HepG2 (cell line): ENCODE results near the gene MTFP1. TPM values are rescaled to one million over a fixed set of nuclear protein-coding genes. Genes with fewer than 3 reads are reported as not detected.
"Not testable (repeated sequence)": the region's sequence is repeated elsewhere in the genome, so short reads cannot be mapped to it uniquely, and the experiment has no call there.

Experiments used
- ATAC-seq: fragments of 200-7000 bp; cut with Tn5 transposase; 3 replicates; pipeline ENCODE4 v1.9.1; 2020; ENCODE audit warnings: mild to moderate bottlenecking, moderate library complexity
- BruUV-seq: library from RNA; stranded (reverse); fragments of 400-500 nt; replicated peaks from 2 replicates; lab custom pipeline; 2021; lab: Mats Ljungman, UMichigan
- CTCF ChIA-PET: fragments of 300-600 bp; formaldehyde crosslinking; extraction: SDS; loops from one replicate; lab custom pipeline; 2021; ENCODE audit warnings: low total read pairs, inconsistent platforms, low intra/inter-chr PET ratio; lab: Yijun Ruan, JAX
- POLR2A ChIA-PET: fragments of 350-600 bp; sonication (Branson Sonifier 250); formaldehyde crosslinking; loops from one replicate; lab custom pipeline; 2020; ENCODE audit warnings: antibody characterized with exemption, inconsistent platforms; lab: Yijun Ruan, JAX
- DNase-seq: peaks from one replicate; pipeline ENCODE4 v3.0.0-alpha.2; 2015; ENCODE audit warnings: low spot score
- FAIRE-seq: peaks from 3 replicates; lab custom pipeline; 2011; peaks lifted over from hg19 to GRCh38; lab: Jason Lieb, UNC
- H2AFZ ChIP-seq: one replicate; pipeline ENCODE4 v1.6.1; 2011; ENCODE audit warnings: low read length, inconsistent platforms
- H3K27ac ChIP-seq: fragments of 300-600 bp; 3 replicates; pipeline ENCODE4 v1.8.0; 2011; ENCODE audit warnings: mixed run types, mild to moderate bottlenecking, mixed read lengths, low read length, inconsistent platforms; ENCODE audit not compliant: insufficient read depth; ENCODE audit errors: extremely low read length
- H3K27me3 ChIP-seq, 2 experiments: fragments of 200-600 bp in 1 of 2; 2 replicates in 1 of 2; 3 replicates in 1 of 2; pipeline versions ENCODE4 v1.6.0 to v1.8.0; 2011; ENCODE audit warnings: low read length in 2 of 2, mild to moderate bottlenecking in 2 of 2, moderate library complexity in 2 of 2, inconsistent platforms in 1 of 2; ENCODE audit not compliant: insufficient read depth in 2 of 2, control insufficient read depth in 1 of 2
- H3K36me3 ChIP-seq, 2 experiments: fragments of 200-600 bp in 1 of 2; replicated peaks in 1 of 2; 2 replicates in 1 of 2; 3 replicates in 1 of 2; pipeline versions ENCODE4 v1.5.1 to v1.8.0; 2011; ENCODE audit warnings: low read length in 2 of 2, inconsistent platforms in 1 of 2; ENCODE audit not compliant: insufficient read depth in 2 of 2, control insufficient read depth in 1 of 2
- H3K4me1 ChIP-seq: 2 replicates; pipeline ENCODE4 v1.5.1; 2012; ENCODE audit warnings: low read length, inconsistent platforms; ENCODE audit not compliant: insufficient read depth
- H3K4me2 ChIP-seq: 2 replicates; pipeline ENCODE4 v1.6.0; 2011; ENCODE audit warnings: low read depth, low read length, inconsistent platforms
- H3K4me3 ChIP-seq, 3 experiments: fragments of 200-600 bp in 1 of 3; sonication (generic), shearing (Covaris generic) in 1 of 3; replicated peaks in 1 of 3; 2 replicates each; pipeline ENCODE4 v1.5.1; 2011 to 2016; ENCODE audit warnings: low read length in 3 of 3, inconsistent platforms in 2 of 3, low read depth in 2 of 3, mild to moderate bottlenecking in 2 of 3, control low read depth in 1 of 3, mixed read lengths in 1 of 3; ENCODE audit not compliant: insufficient read depth in 1 of 3
- H3K79me2 ChIP-seq: one replicate; pipeline ENCODE4 v1.6.1; 2011; ENCODE audit warnings: low read length, inconsistent platforms; ENCODE audit not compliant: insufficient read depth
- H3K9ac ChIP-seq: 2 replicates; pipeline ENCODE4 v1.6.0; 2011; ENCODE audit warnings: mild to moderate bottlenecking, low read depth, low read length, inconsistent platforms; ENCODE audit not compliant: insufficient read depth
- H3K9me3 ChIP-seq: 2 replicates; pipeline ENCODE4 v1.5.1; 2012; ENCODE audit warnings: mild to moderate bottlenecking, low read length
- H4K20me1 ChIP-seq: 2 replicates; pipeline ENCODE4 v1.6.0; 2011; ENCODE audit warnings: inconsistent platforms, mild to moderate bottlenecking, low read length, moderate library complexity; ENCODE audit not compliant: insufficient read depth
- PHF20 ChIP-seq: sonication (generic); formaldehyde crosslinking; IDR thresholded peaks from 2 replicates; pipeline ENCODE4 v1.5.0; 2020; ENCODE audit warnings: mild to moderate bottlenecking, missing genetic modification reagents
- RCOR2 ChIP-seq: IDR thresholded peaks from 2 replicates; pipeline ENCODE4 v1.6.1; 2016; ENCODE audit warnings: missing biosample characterization, missing genetic modification reagents
- SMAD3 ChIP-seq: sonication (generic); formaldehyde crosslinking; IDR thresholded peaks from 2 replicates; pipeline ENCODE4 v1.4.0; 2020; ENCODE audit warnings: missing genetic modification reagents
- ZNF547 ChIP-seq: sonication (generic); formaldehyde crosslinking; IDR thresholded peaks from 2 replicates; pipeline ENCODE4 v1.5.1; 2020; ENCODE audit warnings: mild to moderate bottlenecking, missing genetic modification reagents
- WGBS: methylation state at CpG from one replicate; pipeline ENCODE4 v1.1.6; 2017; ENCODE audit warnings: low lambda C conversion rate; 5-methylcytosine and 5-hydroxymethylcytosine counted together
- in situ Hi-C: cut with HindIII; loops from 2 replicates; pipeline ENCODE4 v1.10.0; 2017; ENCODE audit warnings: low pct_unique_long_range_greater_than_20kb; ENCODE audit not compliant: extremely low pct_ligation_motif_present
- intact Hi-C: fragments of 100-400 bp; cut with micrococcal nuclease; formaldehyde crosslinking; loops from one replicate; pipeline ENCODE4 v1.10.0; 2022; ENCODE audit not compliant: unreplicated experiment
- polyA plus RNA-seq, 8 experiments: library from polyadenylated mRNA; depleted of rRNA in 3 of 8; stranded (reverse) in 7 of 8; unstranded in 1 of 8; fragments of >200 nt; fragmentation: Illumina TruSeq in 4 of 8; extraction: Trizol in 4 of 8; gene quantifications; 2 replicates each; pipeline versions ENCODE4 v1.2.1 to v1.2.3, GENCODE V29; 2011 to 2016; ENCODE audit warnings: low read depth in 4 of 8, missing spikeins in 1 of 8, mixed read lengths in 1 of 8; ENCODE audit not compliant: insufficient read depth in 1 of 8
- total RNA-seq, 5 experiments: library from RNA; depleted of rRNA; stranded (reverse); fragments of >200 nt; fragmentation: Illumina TruSeq; extraction: Trizol; gene quantifications; 2 replicates each; pipeline ENCODE4 v1.2.3, GENCODE V29; 2016; ENCODE audit warnings: low read depth in 1 of 5
- TF ChIP-seq, protein P1 (sequence below): sonication (generic); formaldehyde crosslinking; IDR thresholded peaks from 2 replicates; pipeline ENCODE4; 2020; ENCODE audit warnings: missing genetic modification reagents, mild to moderate bottlenecking, borderline replicate concordance
- TF ChIP-seq, protein P2 (sequence below): sonication (generic); formaldehyde crosslinking; IDR thresholded peaks from 2 replicates; pipeline ENCODE4 v1.5.0; 2020; ENCODE audit warnings: mild to moderate bottlenecking, missing genetic modification reagents
- TF ChIP-seq, protein P3 (sequence below): IDR thresholded peaks from 2 replicates; pipeline ENCODE4 v1.6.1; 2018; ENCODE audit warnings: missing genetic modification reagents

MTFP1 gene
- total and polyA plus RNA-seq, 2 of the 13 experiments (the other 11 are each of a cell fraction or from before 2014, with no cell fraction given): 29.5 to 45.6 TPM

DNA sequence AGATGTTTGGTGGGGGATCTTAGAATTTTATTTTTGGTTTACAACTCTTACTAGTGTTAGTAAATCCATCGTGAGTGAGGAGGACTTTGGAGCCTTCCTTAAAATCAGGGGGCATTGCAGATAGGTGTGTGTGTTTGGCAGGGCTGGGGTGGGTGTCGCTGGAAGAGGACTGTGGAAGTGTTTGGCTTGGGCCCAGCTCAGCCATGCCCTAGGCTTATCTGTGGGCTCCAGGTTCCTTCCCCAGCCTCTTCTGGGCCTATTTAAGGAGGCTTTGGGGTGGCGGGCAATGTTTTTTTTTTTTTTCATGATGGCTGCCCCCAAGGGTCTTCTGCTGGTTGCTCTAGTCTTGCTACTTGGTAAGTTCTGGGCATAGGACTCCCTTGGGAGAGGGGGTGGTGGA, 22.1 kb downstream of the MTFP1 start:
- H3K4me1 ChIP-seq: peaks cover 16% of the 10 kb centered on the region
- H3K9ac ChIP-seq: no peak overlapping the region
- FAIRE-seq (no peak), ATAC-seq (no peak)
- CTCF ChIA-PET: no interaction called here
- no peak overlapping the region for H3K27ac ChIP-seq
- intact Hi-C loops: no loop called here
- H3K27me3 ChIP-seq: peaks cover 0 to 4% of the 10 kb centered on the region in 2 experiments; a peak in 1 of 5 replicates
- H4K20me1 ChIP-seq: no peaks in the 10 kb centered on the region
- H3K4me2 ChIP-seq: no peak overlapping the region
- POLR2A ChIA-PET: no interaction called here
- TF ChIP-seq, protein P1, sequence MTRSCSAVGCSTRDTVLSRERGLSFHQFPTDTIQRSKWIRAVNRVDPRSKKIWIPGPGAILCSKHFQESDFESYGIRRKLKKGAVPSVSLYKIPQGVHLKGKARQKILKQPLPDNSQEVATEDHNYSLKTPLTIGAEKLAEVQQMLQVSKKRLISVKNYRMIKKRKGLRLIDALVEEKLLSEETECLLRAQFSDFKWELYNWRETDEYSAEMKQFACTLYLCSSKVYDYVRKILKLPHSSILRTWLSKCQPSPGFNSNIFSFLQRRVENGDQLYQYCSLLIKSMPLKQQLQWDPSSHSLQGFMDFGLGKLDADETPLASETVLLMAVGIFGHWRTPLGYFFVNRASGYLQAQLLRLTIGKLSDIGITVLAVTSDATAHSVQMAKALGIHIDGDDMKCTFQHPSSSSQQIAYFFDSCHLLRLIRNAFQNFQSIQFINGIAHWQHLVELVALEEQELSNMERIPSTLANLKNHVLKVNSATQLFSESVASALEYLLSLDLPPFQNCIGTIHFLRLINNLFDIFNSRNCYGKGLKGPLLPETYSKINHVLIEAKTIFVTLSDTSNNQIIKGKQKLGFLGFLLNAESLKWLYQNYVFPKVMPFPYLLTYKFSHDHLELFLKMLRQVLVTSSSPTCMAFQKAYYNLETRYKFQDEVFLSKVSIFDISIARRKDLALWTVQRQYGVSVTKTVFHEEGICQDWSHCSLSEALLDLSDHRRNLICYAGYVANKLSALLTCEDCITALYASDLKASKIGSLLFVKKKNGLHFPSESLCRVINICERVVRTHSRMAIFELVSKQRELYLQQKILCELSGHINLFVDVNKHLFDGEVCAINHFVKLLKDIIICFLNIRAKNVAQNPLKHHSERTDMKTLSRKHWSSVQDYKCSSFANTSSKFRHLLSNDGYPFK (CRISPR knock-in tag): no peak
- TF ChIP-seq SMAD3 (CRISPR knock-in tag) (no peak), ZNF547 (CRISPR knock-in tag) (no peak), RCOR2 (CRISPR knock-in tag) (no peak), PHF20 (CRISPR knock-in tag) (no peak)
- TF ChIP-seq, protein P2, sequence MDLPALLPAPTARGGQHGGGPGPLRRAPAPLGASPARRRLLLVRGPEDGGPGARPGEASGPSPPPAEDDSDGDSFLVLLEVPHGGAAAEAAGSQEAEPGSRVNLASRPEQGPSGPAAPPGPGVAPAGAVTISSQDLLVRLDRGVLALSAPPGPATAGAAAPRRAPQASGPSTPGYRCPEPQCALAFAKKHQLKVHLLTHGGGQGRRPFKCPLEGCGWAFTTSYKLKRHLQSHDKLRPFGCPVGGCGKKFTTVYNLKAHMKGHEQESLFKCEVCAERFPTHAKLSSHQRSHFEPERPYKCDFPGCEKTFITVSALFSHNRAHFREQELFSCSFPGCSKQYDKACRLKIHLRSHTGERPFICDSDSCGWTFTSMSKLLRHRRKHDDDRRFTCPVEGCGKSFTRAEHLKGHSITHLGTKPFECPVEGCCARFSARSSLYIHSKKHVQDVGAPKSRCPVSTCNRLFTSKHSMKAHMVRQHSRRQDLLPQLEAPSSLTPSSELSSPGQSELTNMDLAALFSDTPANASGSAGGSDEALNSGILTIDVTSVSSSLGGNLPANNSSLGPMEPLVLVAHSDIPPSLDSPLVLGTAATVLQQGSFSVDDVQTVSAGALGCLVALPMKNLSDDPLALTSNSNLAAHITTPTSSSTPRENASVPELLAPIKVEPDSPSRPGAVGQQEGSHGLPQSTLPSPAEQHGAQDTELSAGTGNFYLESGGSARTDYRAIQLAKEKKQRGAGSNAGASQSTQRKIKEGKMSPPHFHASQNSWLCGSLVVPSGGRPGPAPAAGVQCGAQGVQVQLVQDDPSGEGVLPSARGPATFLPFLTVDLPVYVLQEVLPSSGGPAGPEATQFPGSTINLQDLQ: no peak
- TF ChIP-seq, protein P3, sequence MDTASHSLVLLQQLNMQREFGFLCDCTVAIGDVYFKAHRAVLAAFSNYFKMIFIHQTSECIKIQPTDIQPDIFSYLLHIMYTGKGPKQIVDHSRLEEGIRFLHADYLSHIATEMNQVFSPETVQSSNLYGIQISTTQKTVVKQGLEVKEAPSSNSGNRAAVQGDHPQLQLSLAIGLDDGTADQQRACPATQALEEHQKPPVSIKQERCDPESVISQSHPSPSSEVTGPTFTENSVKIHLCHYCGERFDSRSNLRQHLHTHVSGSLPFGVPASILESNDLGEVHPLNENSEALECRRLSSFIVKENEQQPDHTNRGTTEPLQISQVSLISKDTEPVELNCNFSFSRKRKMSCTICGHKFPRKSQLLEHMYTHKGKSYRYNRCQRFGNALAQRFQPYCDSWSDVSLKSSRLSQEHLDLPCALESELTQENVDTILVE: no peak
- TF ChIP-seq, all 625 proteins: peak for 0
- no peak for DNase-seq
- in situ Hi-C loops: no loop called here
- no TSS peak for BruUV-seq
- WGBS: 47% methylated on average over 3 of the region's 3 CpGs
- Histone ChIP-seq H3K9me3 (no peaks in the 10 kb centered on the region), H3K79me2 (no peaks in the 10 kb centered on the region), H2AFZ (no peak overlapping the region), H3K4me3 (no peak overlapping the region), H3K36me3 (no peaks in the 10 kb centered on the region)

DNA sequence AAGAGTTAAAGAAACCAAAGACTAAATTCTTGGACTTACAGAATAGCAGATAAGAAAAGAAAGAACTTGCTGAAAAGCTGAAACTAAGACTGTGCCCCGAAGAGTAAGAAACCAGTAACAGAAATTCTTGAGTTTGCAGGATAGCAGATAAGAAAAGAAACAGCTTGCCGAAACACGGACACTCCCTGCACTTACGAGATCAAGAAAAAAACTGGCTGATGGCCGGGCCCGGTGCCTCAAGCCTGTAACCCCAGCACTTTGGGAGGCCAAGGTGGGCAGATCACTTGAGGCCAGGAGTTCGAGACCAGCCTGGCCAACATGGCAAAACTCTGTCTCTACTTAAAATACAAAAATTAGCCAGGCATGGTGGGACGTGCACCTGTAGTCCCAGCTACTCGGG, 25.9 kb downstream of the MTFP1 start:
- H3K4me3 ChIP-seq, H3K9me3 ChIP-seq, H4K20me1 ChIP-seq, POLR2A ChIA-PET, H3K4me1 ChIP-seq, intact Hi-C loops, H3K27me3 ChIP-seq, H3K9ac ChIP-seq, H3K79me2 ChIP-seq, CTCF ChIA-PET, H3K27ac ChIP-seq, ATAC-seq, H3K36me3 ChIP-seq, BruUV-seq, DNase-seq, in situ Hi-C loops, FAIRE-seq, H2AFZ ChIP-seq, H3K4me2 ChIP-seq: not testable (repeated sequence)
- 8% methylated on average over 8 of the region's 9 CpGs for WGBS
